Stimulated activated CD4-positive, alpha-beta T cell treated with anti-CD3 and anti-CD28 coated beads, TNF-alpha, amount 100 ng/mL, for 1 hour (primary cell): ENCODE results near the gene ASB6.
"Not testable (repeated sequence)": the region's sequence is repeated elsewhere in the genome, so short reads cannot be mapped to it uniquely, and the experiment has no call there.

Experiments used
- DNase-seq, 3 donors: peaks; one replicate each; pipeline ENCODE4 v3.0.0-alpha.2; 2020; ENCODE audit warnings: low read depth in 3 of 3, low spot score in 1 of 3

The ASB6 gene

GRCh38 chr9:129644365-129644764 is 2.4 kb upstream of the ASB6 start:
- no peak for DNase-seq

GRCh38 chr9:129643706-129644105 is 1.8 kb upstream of the ASB6 start:
- no peak for DNase-seq

GRCh38 chr9:129640871-129641749 is 841 bp downstream of the ASB6 start:
- no peak for DNase-seq

- DNase-seq: no peak
These were observed 1.7 kb downstream of the ASB6 start for GRCh38 chr9:129640086-129640870.

- no peak for DNase-seq
These were observed 2.2 kb downstream of the ASB6 start for GRCh38 chr9:129639756-129640085.

- no peak for DNase-seq
These were observed 2.8 kb downstream of the ASB6 start for GRCh38 chr9:129639034-129639630.

GRCh38 chr9:129637673-129638439 is 4.1 kb downstream of the ASB6 start:
- DNase-seq: no peak

- DNase-seq: no peak
These were observed 4.8 kb downstream of the ASB6 start for GRCh38 chr9:129637102-129637501.

GRCh38 chr9:129636343-129636742 is 5.6 kb downstream of the ASB6 start:
- DNase-seq: not testable (repeated sequence)

GRCh38 chr9:129635099-129636065 is 6.6 kb downstream of the ASB6 start:
- no peak for DNase-seq

GRCh38 chr9:129633848-129634247 is 8.1 kb downstream of the ASB6 start:
- no peak for DNase-seq

- no peak for DNase-seq
These were observed 8.7 kb downstream of the ASB6 start for GRCh38 chr9:129633207-129633606.

- no peak for DNase-seq
These were observed 9.5 kb downstream of the ASB6 start for GRCh38 chr9:129632460-129632859.

GRCh38 chr9:129631674-129632129 is 10.2 kb downstream of the ASB6 start:
- DNase-seq: no peak

- no peak for DNase-seq
These were observed 10.8 kb downstream of the ASB6 start for GRCh38 chr9:129630967-129631673.

- DNase-seq: no peak
These were observed 12.6 kb downstream of the ASB6 start for GRCh38 chr9:129629251-129629820.

GRCh38 chr9:129628709-129629108 is 13.2 kb downstream of the ASB6 start:
- DNase-seq: no peak

GRCh38 chr9:129627556-129628440 is 14.2 kb downstream of the ASB6 start:
- no peak for DNase-seq
